SU-DHL-6 (cell line): ENCODE measurements around the gene SLC16A8.

Experiments used
- H2AFZ ChIP-seq: fragments of 200-600 bp; sonication (generic); 2 replicates; pipeline ENCODE4 v1.6.1; 2014; ENCODE audit warnings: low read depth, mild to moderate bottlenecking, moderate library complexity, mixed read lengths, antibody characterized with exemption, low read length; ENCODE audit not compliant: severe bottlenecking
- H3F3A ChIP-seq: fragments of 200-600 bp; shearing (Covaris generic); 2 replicates; pipeline ENCODE4 v1.6.0; 2016; ENCODE audit warnings: antibody characterized with exemption, mild to moderate bottlenecking; ENCODE audit not compliant: insufficient read depth
- H3K27ac ChIP-seq: fragments of 200-600 bp; sonication (generic); 2 replicates; pipeline ENCODE4 v1.5.1; 2016; ENCODE audit warnings: low read depth, mild to moderate bottlenecking, low read length, moderate library complexity, mixed read lengths
- H3K27me3 ChIP-seq: fragments of 200-600 bp; sonication (generic), shearing (Covaris generic); 2 replicates; pipeline ENCODE4 v1.6.0; 2014; ENCODE audit warnings: mild to moderate bottlenecking, low read length
- H3K36me3 ChIP-seq: fragments of 200-600 bp; sonication (generic); 2 replicates; pipeline ENCODE4 v1.6.1; 2014; ENCODE audit warnings: mild to moderate bottlenecking, low read length, mixed read lengths
- H3K4me2 ChIP-seq: fragments of 300-600, 200-600 bp; shearing (Covaris generic), sonication (generic); 2 replicates; pipeline ENCODE4 v1.6.0; 2014; ENCODE audit warnings: low read length, low read depth, mild to moderate bottlenecking; ENCODE audit not compliant: poor library complexity, severe bottlenecking
- H3K4me3 ChIP-seq: fragments of 200-600 bp; sonication (generic); 2 replicates; pipeline ENCODE4 v1.5.1; 2014; ENCODE audit warnings: antibody characterized with exemption, low read length, mild to moderate bottlenecking, mixed read lengths; ENCODE audit not compliant: insufficient read depth, poor library complexity, severe bottlenecking
- H3K79me2 ChIP-seq: fragments of 200-600 bp; sonication (generic); 2 replicates; pipeline ENCODE4 v1.6.1; 2014; ENCODE audit warnings: mild to moderate bottlenecking, low read length, moderate library complexity; ENCODE audit not compliant: insufficient read depth
- H3K9ac ChIP-seq: fragments of 200-600 bp; sonication (generic); 2 replicates; pipeline ENCODE4 v1.7.0; 2014; ENCODE audit warnings: mild to moderate bottlenecking, low read length
- H3K9me2 ChIP-seq: fragments of 200-600 bp; sonication (generic); replicated peaks from 2 replicates; pipeline ENCODE4 v1.6.1; 2014; ENCODE audit warnings: low read length; ENCODE audit not compliant: insufficient read depth
- H3K9me3 ChIP-seq: fragments of 200-600 bp; sonication (generic); 2 replicates; pipeline ENCODE4 v1.6.1; 2014; ENCODE audit warnings: low read length, mixed read lengths; ENCODE audit not compliant: insufficient read depth
- H4K20me1 ChIP-seq: fragments of 200-600 bp; sonication (generic); 2 replicates; pipeline ENCODE4 v1.6.1; 2014; ENCODE audit warnings: low read depth, mild to moderate bottlenecking, antibody characterized with exemption, low read length, moderate library complexity, mixed read lengths
- CTCF ChIP-seq: fragments of 200-600 bp; sonication (generic); IDR thresholded peaks from one replicate; pipeline ENCODE4 v1.5.1; 2017; ENCODE audit warnings: antibody characterized with exemption, mild to moderate bottlenecking, low read length, moderate library complexity; ENCODE audit not compliant: insufficient read depth, poor library complexity, severe bottlenecking
- EZH2phosphoT487 ChIP-seq: fragments of 200-600 bp; sonication (generic), shearing (Covaris generic); conservative IDR thresholded peaks from 2 replicates; pipeline ENCODE4 v1.6.1; 2018; ENCODE audit warnings: mild to moderate bottlenecking, antibody characterized with exemption, low read length, moderate library complexity, mixed read lengths

SLC16A8 gene

GRCh38 chr22:38083931-38084631 is at the start of gene SLC16A8:
SLC16A8 (minus strand) TSS chr22:38084184; CDS start chr22:38082873, 1,311 bp downstream.
- H3K9me3 ChIP-seq = no peaks in the 10 kb centered on the region

GRCh38 chr22:38133331-38133730 is 49.3 kb upstream of the SLC16A8 start:
- Histone ChIP-seq H4K20me1 (no peaks in the 10 kb centered on the region), H3K27ac (no peak overlapping the region), H3K27me3 (no peaks in the 10 kb centered on the region), H3K79me2 (no peaks in the 10 kb centered on the region), H2AFZ (no peak overlapping the region), H3K9me3 (no peaks in the 10 kb centered on the region), H3K4me3 (no peak overlapping the region), H3K4me2 (no peak overlapping the region), H3K9ac (no peak overlapping the region), H3K9me2 (no peaks in the 10 kb centered on the region), H3F3A (no peaks in the 10 kb centered on the region), H3K36me3 (no peaks in the 10 kb centered on the region)
- no peak for TF ChIP-seq EZH2phosphoT487

More at GRCh38 chr22:38083931-38084631, at the start of gene SLC16A8:
- Histone ChIP-seq H4K20me1 (no peaks in the 10 kb centered on the region), H3K9me2 (no peaks in the 10 kb centered on the region), H3K36me3 (no peaks in the 10 kb centered on the region), H3F3A (no peaks in the 10 kb centered on the region), H3K4me2 (no peak within 1 kb of the TSS), H3K9ac (no peak within 1 kb of the TSS), H2AFZ (no peak within 1 kb of the TSS), H3K27me3 (no peaks in the 10 kb centered on the region), H3K4me3 (no peak within 1 kb of the TSS), H3K27ac (no peak within 1 kb of the TSS), H3K79me2 (no peaks in the 10 kb centered on the region)
- no peak for TF ChIP-seq CTCF
- no peak for TF ChIP-seq EZH2phosphoT487

GRCh38 chr22:38132794-38133193 is 48.8 kb upstream of the SLC16A8 start:
- Histone ChIP-seq H3F3A (no peaks in the 10 kb centered on the region), H3K27ac (no peak overlapping the region), H4K20me1 (no peaks in the 10 kb centered on the region), H2AFZ (no peak overlapping the region), H3K4me3 (no peak overlapping the region), H3K9ac (no peak overlapping the region), H3K9me2 (no peaks in the 10 kb centered on the region), H3K4me2 (no peak overlapping the region), H3K36me3 (no peaks in the 10 kb centered on the region), H3K9me3 (no peaks in the 10 kb centered on the region), H3K27me3 (no peaks in the 10 kb centered on the region), H3K79me2 (no peaks in the 10 kb centered on the region)
- no peak for TF ChIP-seq EZH2phosphoT487
- no peak for TF ChIP-seq CTCF

- Histone ChIP-seq H3K4me2 (no peak overlapping the region), H3K27me3 (no peaks in the 10 kb centered on the region), H3F3A (no peaks in the 10 kb centered on the region), H3K36me3 (no peaks in the 10 kb centered on the region), H3K79me2 (no peaks in the 10 kb centered on the region), H3K4me3 (no peak overlapping the region), H3K27ac (no peak overlapping the region), H4K20me1 (no peaks in the 10 kb centered on the region), H3K9me3 (no peaks in the 10 kb centered on the region), H3K9ac (no peak overlapping the region), H2AFZ (no peak overlapping the region), H3K9me2 (no peaks in the 10 kb centered on the region)
- TF ChIP-seq EZH2phosphoT487 (no peak), CTCF (no peak)
Measured at GRCh38 chr22:38132136-38132535, 48.2 kb upstream of the SLC16A8 start.
